ENCODE data around the gene CREB5.
A peak's percentile ranks its signal among the peaks of the same experiment; 100 is the strongest.

DNA sequence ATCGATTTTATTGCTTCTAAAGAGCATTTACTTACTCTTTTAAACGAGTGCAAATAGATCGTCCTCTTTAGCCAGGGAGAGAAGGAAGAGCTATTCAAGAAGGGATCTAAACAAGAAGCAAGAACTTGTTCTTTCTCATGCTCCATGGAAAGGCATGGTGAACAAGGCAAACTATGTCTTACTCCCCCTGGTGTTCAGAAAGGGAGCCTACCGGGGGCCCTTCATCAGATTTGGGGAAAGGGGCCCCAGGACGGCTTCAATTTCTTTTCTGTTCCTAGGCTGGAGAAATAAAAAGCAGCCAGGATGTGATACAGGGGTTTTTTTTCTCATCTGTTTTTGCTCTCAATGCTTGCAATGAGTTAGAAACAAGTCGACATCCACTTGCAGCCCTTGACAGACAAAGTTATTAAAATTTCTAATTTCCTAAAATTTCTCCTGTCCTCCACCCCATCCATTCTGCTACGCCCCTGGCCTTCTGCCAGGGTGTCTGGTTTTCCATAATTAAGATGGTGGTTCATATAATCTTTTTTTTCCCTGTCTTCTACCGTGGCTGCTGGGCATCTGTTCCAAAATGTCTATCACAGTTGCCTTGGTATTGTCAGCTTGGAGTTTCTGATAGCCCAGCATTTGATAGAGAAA is 214.4 kb downstream of the CREB5 start:
- TF ChIP-seq POLR2A (IDR thresholded peaks at IDR 0.05), result no peak
- TF ChIP-seq CTCF (IDR thresholded peaks at IDR 0.05), result peak in 3 of 4 experiments; percentile 28 to 55 (median 29)
- no peak for TF ChIP-seq EP300 (IDR thresholded peaks at IDR 0.05)
- no peak for TF ChIP-seq POLR2AphosphoS5 (IDR thresholded peaks at IDR 0.05)
